ENCODE results near the gene CASZ1. TPM values are rescaled to one million over a fixed set of nuclear protein-coding genes. Genes with fewer than 3 reads are reported as not detected.

The CASZ1 gene
- total and polyA plus RNA-seq, 2 donors (not counting 3 experiments of a cell fraction or from before 2014, with no cell fraction given) = 1.5 to 5.2 TPM

GRCh38 chr1:10678402-10678801 lies 118.0 kb downstream of the CASZ1 start:
- H3K27me3 ChIP-seq (ENCODE audit: control insufficient read depth in 2 of 2, insufficient read depth in 2 of 2, low read length in 2 of 2) = peaks cover 0 to 2% of the 10 kb centered on the region in 2 experiments
- POLR2A ChIA-PET = no interaction called here
- H3K4me1 ChIP-seq (ENCODE audit: control insufficient read depth, extremely low read depth, insufficient read depth, low read length) = no peaks in the 10 kb centered on the region
- DNase-seq (ENCODE audit: low read depth, low spot score) = no peak
- H3K9me1 ChIP-seq (replicated peaks; ENCODE audit: control insufficient read depth, extremely low read depth, insufficient read depth, low read length) = no peaks in the 10 kb centered on the region
- TF ChIP-seq MYC (IDR thresholded peaks at IDR 0.05; ENCODE audit: low read depth, low read length) (no peak), JUN (IDR thresholded peaks at IDR 0.05; ENCODE audit: borderline replicate concordance, insufficient read depth, insufficient read length, low read depth) (no peak)
- H3K4me3 ChIP-seq (replicated peaks in 1 of 3; ENCODE audit: insufficient read depth in 1 of 3, low read depth in 1 of 3, low read length in 3 of 3) = no peak overlapping the region
- CTCF ChIA-PET = interaction anchor here (0.6 kb wide), 1 partner anchor 20 kb away, joined by 3 read pairs; no protein-coding TSS in a partner anchor
- no peaks in the 10 kb centered on the region for H3K79me2 ChIP-seq (ENCODE audit: control insufficient read depth, insufficient read depth, low read length)
- BruUV-seq (replicated peaks) = no TSS peak
- H3K4me2 ChIP-seq (ENCODE audit: insufficient read depth, low read length) = no peak overlapping the region
- dilution Hi-C loops (cut with MboI; ENCODE audit: extremely low pct_ligation_motif_present, low sequenced_read_pairs) = no loop called here
- no peak overlapping the region for H3K9ac ChIP-seq (replicated peaks; ENCODE audit: extremely low read depth, insufficient read depth, low read length)
- no peak overlapping the region for H3K27ac ChIP-seq (ENCODE audit: insufficient read depth, low read depth, low read length)
- H3K36me3 ChIP-seq (ENCODE audit: control insufficient read depth in 2 of 2, extremely low read depth in 1 of 2, insufficient read depth in 2 of 2, low read length in 2 of 2) = no peaks in the 10 kb centered on the region
- FAIRE-seq = no peak
- H4K20me1 ChIP-seq (replicated peaks; ENCODE audit: control insufficient read depth, extremely low read depth, insufficient read depth, low read length) = no peaks in the 10 kb centered on the region
- intact Hi-C loops (cut with micrococcal nuclease) = no loop called here
- no peaks in the 10 kb centered on the region for H3K9me3 ChIP-seq (replicated peaks; ENCODE audit: control insufficient read depth, insufficient read depth, low read length)
- H2AFZ ChIP-seq (ENCODE audit: low read depth, low read length) = no peak overlapping the region

- no TSS peak for BruUV-seq (replicated peaks)
- Histone ChIP-seq H3K36me3 (ENCODE audit: control insufficient read depth in 2 of 2, extremely low read depth in 1 of 2, insufficient read depth in 2 of 2, low read length in 2 of 2) (no peaks in the 10 kb centered on the region), H2AFZ (ENCODE audit: low read depth, low read length) (no peak overlapping the region), H3K4me3 (replicated peaks in 1 of 3; ENCODE audit: insufficient read depth in 1 of 3, low read depth in 1 of 3, low read length in 3 of 3) (no peak overlapping the region), H3K79me2 (ENCODE audit: control insufficient read depth, insufficient read depth, low read length) (no peaks in the 10 kb centered on the region), H3K27ac (ENCODE audit: insufficient read depth, low read depth, low read length) (no peak overlapping the region), H3K4me2 (ENCODE audit: insufficient read depth, low read length) (no peak overlapping the region), H3K9me3 (replicated peaks; ENCODE audit: control insufficient read depth, insufficient read depth, low read length) (no peaks in the 10 kb centered on the region), H3K9ac (replicated peaks; ENCODE audit: extremely low read depth, insufficient read depth, low read length) (no peak overlapping the region), H4K20me1 (replicated peaks; ENCODE audit: control insufficient read depth, extremely low read depth, insufficient read depth, low read length) (no peaks in the 10 kb centered on the region), H3K27me3 (ENCODE audit: control insufficient read depth in 2 of 2, insufficient read depth in 2 of 2, low read length in 2 of 2) (no peaks in the 10 kb centered on the region), H3K4me1 (ENCODE audit: control insufficient read depth, extremely low read depth, insufficient read depth, low read length) (no peaks in the 10 kb centered on the region), H3K9me1 (replicated peaks; ENCODE audit: control insufficient read depth, extremely low read depth, insufficient read depth, low read length) (no peaks in the 10 kb centered on the region)
- TF ChIP-seq GATA2 (IDR thresholded peaks at IDR 0.05; ENCODE audit: insufficient read depth, insufficient read length, low read depth, low read length) (no peak), POLR2AphosphoS5 (IDR thresholded peaks at IDR 0.05; ENCODE audit: insufficient read depth, low read depth, low read length) (no peak), EZH2 (IDR thresholded peaks at IDR 0.05; ENCODE audit: borderline replicate concordance, low read depth, low read length, severe bottlenecking) (no peak), JUN (IDR thresholded peaks at IDR 0.05; ENCODE audit: borderline replicate concordance, insufficient read depth, insufficient read length, low read depth) (no peak), FOS (IDR thresholded peaks at IDR 0.05; ENCODE audit: borderline replicate concordance, insufficient read depth, low read length) (no peak), MAX (IDR thresholded peaks at IDR 0.05; ENCODE audit: insufficient read depth, insufficient read length) (no peak), POLR2A (IDR thresholded peaks at IDR 0.05; ENCODE audit: low read depth, low read length) (no peak), CTCF (IDR thresholded peaks at IDR 0.05; ENCODE audit: extremely low read depth in 1 of 2, insufficient read depth in 1 of 2, low read depth in 1 of 2, low read length in 2 of 2) (no peak), MYC (IDR thresholded peaks at IDR 0.05; ENCODE audit: low read depth, low read length) (no peak)
- FAIRE-seq (no peak), DNase-seq (ENCODE audit: low read depth, low spot score) (no peak)
- dilution Hi-C loops (cut with MboI; ENCODE audit: extremely low pct_ligation_motif_present, low sequenced_read_pairs) (no loop called here), intact Hi-C loops (cut with micrococcal nuclease) (no loop called here)
- ChIA-PET CTCF (no interaction called here), POLR2A (no interaction called here)
Observed at GRCh38 chr1:10677491-10678391, 118.7 kb downstream of the CASZ1 start.
